ENCODE results near the gene MMAB.

Gene MMAB

DNA sequence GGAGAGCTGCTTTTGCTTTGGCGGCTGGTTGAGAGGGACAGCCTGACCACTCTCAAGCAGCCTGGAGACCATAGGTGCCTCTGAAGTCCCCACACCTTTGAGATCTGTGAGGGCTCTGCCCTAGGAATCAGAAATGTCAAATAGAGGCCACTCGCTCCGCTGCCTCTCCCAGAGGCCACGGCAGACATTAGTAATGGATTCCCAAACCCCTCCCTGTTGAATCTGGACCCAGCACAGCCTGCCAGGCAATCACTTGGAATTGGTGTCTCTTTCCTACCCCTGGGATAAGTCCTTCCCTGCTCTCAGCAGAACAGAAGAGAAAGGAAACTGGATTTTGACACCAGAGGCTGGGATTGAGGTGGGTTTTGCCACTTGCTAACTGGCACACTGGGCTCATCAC, 25.0 kb downstream of the MMAB start:
- in situ Hi-C loops (cut with MboI; ENCODE audit: low pct_unique_long_range_greater_than_20kb, low sequenced_read_pairs) = no loop called here
- no peak for DNase-seq

DNA sequence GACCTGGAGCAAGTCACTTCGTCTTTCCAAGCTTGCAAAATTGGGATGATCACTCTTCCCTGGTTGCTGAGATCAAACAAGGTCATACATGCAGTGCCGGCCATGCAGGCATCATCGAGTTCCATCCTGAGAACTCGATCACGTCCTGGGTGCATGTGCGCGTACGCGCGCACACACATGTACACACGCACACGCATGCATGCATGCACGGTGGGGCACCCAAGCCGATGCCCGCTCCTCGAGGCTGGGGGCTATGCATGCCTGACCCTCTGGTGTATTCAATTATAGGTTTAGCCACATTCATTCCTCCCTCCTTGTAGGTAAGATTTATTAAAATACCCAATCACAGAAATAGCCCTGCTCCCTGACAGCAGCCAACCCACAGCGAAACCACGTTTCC, 26.0 kb downstream of the MMAB start:
- DNase-seq = no peak
- in situ Hi-C loops (cut with MboI; ENCODE audit: low pct_unique_long_range_greater_than_20kb, low sequenced_read_pairs) = no loop called here

DNA sequence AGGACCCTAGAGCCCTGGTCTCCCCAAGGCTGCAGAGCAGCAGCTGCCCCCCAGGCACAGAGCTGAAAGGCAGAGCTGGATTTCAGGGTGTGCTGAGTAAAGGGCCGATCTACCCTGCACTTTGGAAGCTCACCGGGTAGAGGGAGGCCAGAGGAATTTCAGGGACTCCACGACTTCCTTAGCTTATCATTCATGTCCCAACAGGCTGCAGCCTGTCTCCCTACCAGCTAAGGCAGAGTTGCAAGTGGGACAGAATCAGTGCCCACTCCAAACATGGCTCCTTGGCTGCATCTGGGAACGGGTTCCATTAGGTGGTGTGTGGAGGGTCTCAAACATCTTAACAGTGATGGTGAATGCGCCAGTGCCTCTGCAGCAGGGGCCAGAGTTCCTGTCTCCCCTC, 27.5 kb downstream of the MMAB start:
- no peak for DNase-seq
- in situ Hi-C loops (cut with MboI; ENCODE audit: low pct_unique_long_range_greater_than_20kb, low sequenced_read_pairs) = no loop called here

DNA sequence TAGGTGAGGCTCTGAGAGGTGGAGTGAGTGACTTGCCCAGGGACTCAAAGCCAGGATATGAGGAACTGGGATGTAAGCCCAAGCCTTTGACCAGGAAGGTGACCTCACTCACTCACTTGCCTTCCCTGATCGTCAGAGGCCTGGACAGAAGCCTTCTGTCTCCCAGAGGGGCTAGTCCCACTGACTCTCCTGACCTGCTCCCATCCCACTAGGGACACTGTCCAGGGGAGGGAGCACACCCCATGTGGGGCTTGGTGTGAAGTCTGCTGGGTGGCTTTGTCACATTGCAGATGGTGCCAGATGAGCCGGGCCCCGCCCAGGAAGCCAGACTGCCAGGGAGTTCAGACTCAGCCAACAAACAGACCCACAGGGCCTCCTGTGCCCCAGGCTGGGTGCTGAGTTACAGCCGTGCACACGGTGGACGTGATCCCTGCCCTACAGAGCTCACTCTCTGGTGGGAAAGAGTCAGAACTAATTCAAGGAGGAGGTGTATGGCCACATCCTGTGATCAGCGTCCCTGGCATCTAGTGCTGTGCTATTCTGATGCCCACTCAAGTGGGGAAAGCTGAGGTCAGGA, 28.3 kb downstream of the MMAB start:
- DNase-seq = no peak
- in situ Hi-C loops (cut with MboI; ENCODE audit: low pct_unique_long_range_greater_than_20kb, low sequenced_read_pairs) = no loop called here

GRCh38 chr12:109542876-109543275, 30.4 kb downstream of the MMAB start:
- DNase-seq = no peak
- in situ Hi-C loops (cut with MboI; ENCODE audit: low pct_unique_long_range_greater_than_20kb, low sequenced_read_pairs) = no loop called here

DNA sequence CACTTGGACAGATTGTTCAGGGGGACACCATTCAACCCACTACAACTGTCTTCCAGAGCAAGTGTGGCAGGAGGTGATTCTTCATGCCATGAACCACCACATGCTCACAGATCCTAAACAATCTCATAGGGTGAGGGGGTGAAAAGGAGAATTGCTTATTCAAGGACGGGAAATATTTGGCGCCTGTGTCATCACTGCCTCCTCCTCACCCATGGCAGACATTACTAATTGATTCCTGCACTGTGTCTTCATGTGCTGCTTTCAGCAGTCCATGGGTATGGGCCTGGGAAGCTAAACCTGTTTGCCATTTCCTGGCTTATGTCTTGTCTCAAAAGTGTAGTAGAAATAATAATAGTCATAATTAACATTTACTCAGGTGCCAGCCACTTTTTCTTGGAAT, 31.3 kb downstream of the MMAB start:
- in situ Hi-C loops (cut with MboI; ENCODE audit: low pct_unique_long_range_greater_than_20kb, low sequenced_read_pairs) = no loop called here
- no peak for DNase-seq

- in situ Hi-C loops (cut with MboI; ENCODE audit: low pct_unique_long_range_greater_than_20kb, low sequenced_read_pairs) = no loop called here
- DNase-seq = no peak
Measured at GRCh38 chr12:109541413-109541726, 31.9 kb downstream of the MMAB start.

- in situ Hi-C loops (cut with MboI; ENCODE audit: low pct_unique_long_range_greater_than_20kb, low sequenced_read_pairs) = no loop called here
- no peak for DNase-seq
Measured at GRCh38 chr12:109540526-109541412, 32.5 kb downstream of the MMAB start.

GRCh38 chr12:109539508-109539907, 33.8 kb downstream of the MMAB start:
- in situ Hi-C loops (cut with MboI; ENCODE audit: low pct_unique_long_range_greater_than_20kb, low sequenced_read_pairs) = no loop called here
- no peak for DNase-seq

DNA sequence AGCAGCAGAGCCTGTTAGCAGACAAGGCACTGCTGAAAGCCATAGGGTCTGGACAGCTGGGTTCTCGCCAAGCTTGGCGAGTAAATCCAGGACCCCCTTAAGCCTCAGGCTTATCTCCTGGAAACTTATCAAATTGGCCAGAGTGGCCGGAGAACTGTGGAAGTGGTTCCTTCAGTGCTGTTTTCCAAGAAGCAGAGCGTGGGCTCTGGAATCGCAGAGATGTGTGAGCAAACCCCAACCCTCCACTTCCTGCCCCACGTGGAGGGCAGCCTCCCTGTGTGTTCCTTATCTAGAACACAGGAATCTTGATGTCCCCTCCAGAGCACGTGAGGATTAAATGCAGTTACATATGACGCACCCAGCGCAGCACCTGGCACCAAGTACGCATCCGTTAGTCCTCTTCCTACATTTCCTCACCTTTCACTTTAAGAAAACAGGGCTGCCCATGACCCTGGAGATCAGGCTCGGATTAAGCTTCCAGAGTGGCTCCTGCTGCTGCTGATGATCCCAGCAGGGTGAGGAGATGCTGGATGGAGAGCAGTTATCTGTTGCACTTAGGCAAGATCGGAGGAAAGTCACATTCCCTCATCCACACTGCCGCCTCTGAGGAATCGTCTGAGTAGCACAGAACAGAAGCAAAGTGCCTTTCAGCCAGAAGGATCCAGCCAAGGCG, 35.0 kb downstream of the MMAB start:
- in situ Hi-C loops (cut with MboI; ENCODE audit: low pct_unique_long_range_greater_than_20kb, low sequenced_read_pairs) = no loop called here
- no peak for DNase-seq

- in situ Hi-C loops (cut with MboI; ENCODE audit: low pct_unique_long_range_greater_than_20kb, low sequenced_read_pairs) = no loop called here
- no peak for DNase-seq
Measured at GRCh38 chr12:109537136-109537535, 36.2 kb downstream of the MMAB start.

DNA sequence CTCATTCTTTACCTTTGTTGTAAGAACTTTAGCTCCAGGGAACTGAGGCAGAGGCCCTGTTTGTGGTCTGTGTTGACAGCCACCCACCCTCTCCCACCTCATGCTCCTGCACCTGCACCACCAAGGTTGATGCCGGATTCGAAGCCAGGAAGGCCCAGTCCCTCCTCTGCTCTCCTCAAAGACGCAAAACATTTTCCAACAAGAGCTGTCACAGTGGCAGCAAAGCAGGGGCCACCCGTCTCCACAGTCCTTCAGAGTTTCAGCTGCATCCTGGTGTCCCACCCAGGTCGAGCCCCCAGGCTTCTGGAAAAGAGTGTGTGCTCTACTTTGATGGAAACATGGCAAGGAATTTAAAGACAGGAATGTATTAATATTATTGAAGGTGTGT, 37.4 kb downstream of the MMAB start:
- in situ Hi-C loops (cut with MboI; ENCODE audit: low pct_unique_long_range_greater_than_20kb, low sequenced_read_pairs) = no loop called here
- DNase-seq = no peak

DNA sequence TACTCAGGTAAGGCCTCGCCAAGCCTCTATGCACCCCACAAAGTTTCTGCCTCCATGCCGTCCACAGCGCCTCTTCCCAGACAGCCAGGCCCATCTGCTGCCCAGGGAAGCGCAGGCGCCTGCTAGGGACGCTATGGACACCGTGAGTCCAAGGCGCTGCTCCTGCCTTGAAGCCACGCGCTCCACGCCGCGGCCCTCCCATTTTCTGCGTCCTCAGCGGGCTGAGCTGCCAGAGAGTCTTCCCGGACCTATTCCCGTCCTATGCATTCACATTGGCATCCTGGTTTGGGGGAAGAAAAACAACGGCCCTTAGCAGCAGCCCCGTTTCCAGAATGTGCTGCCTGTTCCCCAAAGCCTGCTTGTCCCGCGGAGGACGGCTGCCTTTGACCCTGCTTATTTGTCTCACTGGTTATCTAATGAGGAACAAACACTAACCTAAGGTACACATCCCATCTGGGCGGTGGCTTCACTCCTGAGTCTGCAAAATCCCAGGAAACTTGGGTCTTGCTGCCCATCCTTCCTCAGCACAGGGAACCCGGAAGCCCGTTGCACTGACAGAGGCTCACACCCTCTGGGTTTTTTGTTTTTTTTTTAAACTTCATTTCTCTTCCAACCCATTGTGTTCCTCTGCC, 38.0 kb downstream of the MMAB start:
- in situ Hi-C loops (cut with MboI; ENCODE audit: low pct_unique_long_range_greater_than_20kb, low sequenced_read_pairs) = no loop called here
- DNase-seq = no peak

- in situ Hi-C loops (cut with MboI; ENCODE audit: low pct_unique_long_range_greater_than_20kb, low sequenced_read_pairs) = no loop called here
- DNase-seq = no peak
Measured at GRCh38 chr12:109534456-109534855, 38.8 kb downstream of the MMAB start.

GRCh38 chr12:109533487-109533740, 39.9 kb downstream of the MMAB start:
- DNase-seq = no peak
- in situ Hi-C loops (cut with MboI; ENCODE audit: low pct_unique_long_range_greater_than_20kb, low sequenced_read_pairs) = no loop called here

- in situ Hi-C loops (cut with MboI; ENCODE audit: low pct_unique_long_range_greater_than_20kb, low sequenced_read_pairs) = no loop called here
- DNase-seq = no peak
Measured at GRCh38 chr12:109532721-109533486, 40.4 kb downstream of the MMAB start.

DNA sequence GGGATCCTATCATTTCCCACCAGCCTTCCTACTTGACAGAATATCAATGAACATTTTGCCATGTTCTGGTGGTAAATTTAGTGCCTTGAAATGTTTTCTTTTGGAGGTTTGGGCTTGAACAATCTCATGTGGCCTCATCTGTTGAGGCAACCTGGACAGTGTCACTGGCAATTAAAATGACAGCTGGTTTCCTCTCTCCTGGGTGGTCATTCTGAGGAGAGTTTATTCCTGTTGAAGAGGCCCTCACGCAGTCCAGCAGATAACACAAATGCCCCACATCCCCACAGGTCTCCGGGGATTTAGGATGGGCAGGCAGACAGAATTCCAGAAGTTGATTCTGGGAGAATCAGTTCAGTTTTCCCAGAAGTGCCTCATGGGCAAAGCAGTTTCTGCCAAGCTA, 41.9 kb downstream of the MMAB start:
- in situ Hi-C loops (cut with MboI; ENCODE audit: low pct_unique_long_range_greater_than_20kb, low sequenced_read_pairs) = no loop called here
- DNase-seq = no peak

DNA sequence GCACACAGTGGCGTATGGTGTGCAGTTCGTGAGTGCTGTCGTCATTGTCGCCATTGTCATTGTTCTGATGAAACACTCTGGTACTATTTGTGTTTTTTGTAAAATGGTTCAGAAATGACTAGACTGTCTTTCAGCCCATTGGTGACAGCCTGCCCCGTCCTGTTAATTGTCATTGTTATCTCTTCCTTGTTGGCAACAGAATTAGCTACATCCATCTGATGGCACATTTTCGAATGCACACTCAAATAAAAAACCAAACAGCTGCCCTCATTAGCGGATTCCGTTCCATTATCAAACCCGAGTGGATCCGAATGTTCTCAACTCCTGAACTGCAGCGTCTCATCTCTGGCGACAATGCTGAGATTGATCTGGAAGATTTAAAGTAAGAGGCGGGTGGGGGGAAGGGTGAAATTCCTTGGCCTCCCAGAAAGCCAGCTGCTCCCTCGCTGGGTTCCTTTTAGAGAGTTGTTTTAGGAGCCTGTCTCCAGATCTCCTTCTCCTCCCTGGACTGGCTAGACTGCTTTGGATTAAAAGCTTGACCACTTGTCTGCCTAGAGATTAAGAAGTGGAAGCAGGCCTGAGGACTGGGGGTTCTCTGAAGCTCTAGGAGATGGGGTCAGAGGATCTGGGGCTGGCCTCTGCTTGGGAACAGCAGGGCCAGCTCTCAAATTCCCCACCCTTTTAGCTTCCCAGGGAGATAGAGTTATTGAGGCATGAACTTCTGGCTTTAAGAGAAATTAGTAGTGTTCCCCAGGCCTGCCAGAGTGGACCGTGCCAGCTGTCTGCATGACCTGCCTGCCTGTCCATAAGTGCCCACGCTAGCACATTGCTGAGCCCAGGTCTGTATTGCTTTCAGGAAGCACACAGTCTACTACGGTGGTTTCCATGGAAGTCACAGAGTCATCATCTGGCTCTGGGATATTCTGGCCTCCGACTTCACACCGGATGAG, 43.3 kb downstream of the MMAB start:
- no peak for DNase-seq
- in situ Hi-C loops (cut with MboI; ENCODE audit: low pct_unique_long_range_greater_than_20kb, low sequenced_read_pairs) = loop anchor here (10.0 kb wide), 1 partner anchor 245 kb away; no protein-coding TSS in a partner anchor

Data from KBM-7 (cell line).